Right lobe of liver (tissue), 6 donors: Measurements from ENCODE around the gene B3GNT7. TPM values are rescaled to one million over a fixed set of nuclear protein-coding genes. Genes with fewer than 3 reads are reported as not detected.

Source experiments
- ATAC-seq, 4 donors: fragments of 200-7000 bp; cut with Tn5 transposase; one replicate each; pipeline ENCODE4 v1.9.1; 2020; ENCODE audit warnings: mild to moderate bottlenecking in 4 of 4, moderate library complexity in 4 of 4
- DNase-seq, 3 donors: peaks; one replicate each; pipeline ENCODE4 v3.0.0-alpha.2; 2020
- H3K27ac ChIP-seq, 3 donors: fragments of 200-600 bp; one replicate each; pipeline ENCODE4 v1.8.0; 2022
- H3K27me3 ChIP-seq, 2 donors: fragments of 200-600 bp; one replicate each; pipeline ENCODE4 v1.8.0; 2022
- H3K36me3 ChIP-seq, 4 donors: fragments of 200-600 bp; sonication (generic) in 1 of 4; one replicate each; pipeline versions ENCODE4 v1.5.1 to v1.8.0; 2017 to 2022; ENCODE audit warnings: control low read depth in 1 of 4
- H3K4me1 ChIP-seq, 4 donors: fragments of 200-600 bp; sonication (generic) in 1 of 4; one replicate each; pipeline versions ENCODE4 v1.5.1 to v1.8.0; 2017 to 2022; ENCODE audit warnings: control low read depth in 1 of 4
- H3K4me3 ChIP-seq, 3 donors: fragments of 200-600 bp; one replicate each; pipeline ENCODE4 v1.8.0; 2022
- H3K9me3 ChIP-seq, 4 donors: fragments of 200-600 bp; sonication (generic) in 1 of 4; one replicate each; pipeline versions ENCODE4 v1.5.1 to v1.8.0; 2017 to 2022; ENCODE audit warnings: control low read depth in 1 of 4
- CTCF ChIP-seq, 4 donors: fragments of 200-600 bp in 3 of 4; fragments of 450-650 bp in 1 of 4; IDR thresholded peaks; one replicate each; pipeline versions ENCODE4 v1.5.1 to v1.8.0; 2016 to 2022; ENCODE audit warnings: antibody characterized with exemption in 4 of 4, mild to moderate bottlenecking in 2 of 4
- POLR2A ChIP-seq: fragments of 450-650 bp; IDR thresholded peaks from one replicate; pipeline ENCODE4 v1.6.1; 2017; ENCODE audit warnings: antibody characterized with exemption, mild to moderate bottlenecking
- WGBS: methylation state at CpG from one replicate; pipeline ENCODE4 v1.1.6; 2018; ENCODE audit warnings: low coverage, low lambda C conversion rate; ENCODE audit not compliant: insufficient coverage; ENCODE audit errors: missing lambda C conversion rate; 5-methylcytosine and 5-hydroxymethylcytosine counted together
- intact Hi-C, 2 donors: fragments of 100-400 bp; cut with DNase I; formaldehyde crosslinking; loops; one replicate each; pipeline versions ENCODE4 v1.11.2 to v1.14.1; 2022
- total RNA-seq, 6 experiments: library from RNA; depleted of rRNA in 2 of 6; stranded (reverse); fragments of >200 nt in 2 of 6; fragmentation: NEBNext Ultra II Directional in 3 of 6; extraction: Animal tissue kit (Norgen Biotek cat#: 25700) in 3 of 6; gene quantifications; one replicate each; pipeline versions ENCODE4 v1.1.0 to v1.2.4, GENCODE V29; 2016 to 2023
- donor health status: DM: no; HTN: yes; CAD: no.
- donor health status: DM: no; HTN: no; CAD: no.
- donor health status: DM: no; HTN: no; CAD: no.
- donor health status: DM: no; HTN: yes; CAD: no.
- donor health status: DM: no; HTN: yes; CAD: no.

The B3GNT7 gene
- total RNA-seq, 6 experiments from 2014 or later: 0.73 to 5.3 (median 0.96) TPM

GRCh38 chr2:231392431-231393148 is 2.9 kb upstream of the B3GNT7 start:
- H3K4me1 ChIP-seq: no peaks in the 10 kb centered on the region
- peak in 1 of 3 donors; percentile 31 for DNase-seq
- H3K9me3 ChIP-seq: no peaks in the 10 kb centered on the region
- H3K36me3 ChIP-seq: no peaks in the 10 kb centered on the region
- intact Hi-C loops: no loop called here
- TF ChIP-seq POLR2A (no peak), CTCF (IDR thresholded peaks at IDR 0.05) (no peak)
- no peaks in the 10 kb centered on the region for H3K27me3 ChIP-seq
- no peak overlapping the region for H3K4me3 ChIP-seq
- ATAC-seq: no peak
- no peak overlapping the region for H3K27ac ChIP-seq
- 83% methylated on average over 1 of the region's 14 CpGs for whole genome bisulfite sequencing

GRCh38 chr2:231393149-231394131 is 2.1 kb upstream of the B3GNT7 start:
- WGBS: 86% methylated on average over 3 of the region's 17 CpGs
- TF ChIP-seq POLR2A: no peak
- TF ChIP-seq CTCF (IDR thresholded peaks at IDR 0.05): no peak
- intact Hi-C loops: no loop called here
- H3K4me3 ChIP-seq: no peak overlapping the region
- no peaks in the 10 kb centered on the region for H3K4me1 ChIP-seq
- H3K9me3 ChIP-seq: no peaks in the 10 kb centered on the region
- DNase-seq (peak in 1 of 3 donors; percentile 43), ATAC-seq (peak in 1 of 4 donors; percentile 9)
- no peaks in the 10 kb centered on the region for H3K36me3 ChIP-seq
- peak overlapping the region in 1 of 3 donors; percentile 13 for H3K27ac ChIP-seq
- no peaks in the 10 kb centered on the region for H3K27me3 ChIP-seq

- Histone ChIP-seq H3K27ac (peak overlapping the region in 1 of 3 donors; percentile 13), H3K27me3 (no peaks in the 10 kb centered on the region), H3K4me1 (no peaks in the 10 kb centered on the region), H3K4me3 (no peak overlapping the region), H3K9me3 (no peaks in the 10 kb centered on the region), H3K36me3 (no peaks in the 10 kb centered on the region)
- ATAC-seq (no peak), DNase-seq (no peak)
- intact Hi-C loops: no loop called here
- TF ChIP-seq CTCF (IDR thresholded peaks at IDR 0.05) (no peak), POLR2A (no peak)
- WGBS: 90% methylated on average over 5 of the region's 13 CpGs
These were observed 1.0 kb upstream of the B3GNT7 start for GRCh38 chr2:231394211-231395141.
